Upper lobe of left lung (tissue), 6 donors: ENCODE measurements around the gene LINC00632. TPM values are rescaled to one million over a fixed set of nuclear protein-coding genes. Genes with fewer than 3 reads are reported as not detected.
A peak's percentile ranks its signal among the peaks of the same experiment; 100 is the strongest.
"Not testable (repeated sequence)": the region's sequence is repeated elsewhere in the genome, so short reads cannot be mapped to it uniquely, and the experiment has no call there.

Experiments
- ATAC-seq, 2 donors: fragments of 200-7000 bp; cut with Tn5 transposase; one replicate each; pipeline ENCODE4 v1.9.1; 2022; ENCODE audit warnings: mild to moderate bottlenecking in 2 of 2, moderate library complexity in 2 of 2; ENCODE audit not compliant: low FRiP score in 2 of 2
- DNase-seq, 2 donors: peaks; one replicate each; pipeline ENCODE4 v3.0.0-alpha.2; 2019 to 2020
- H3K27ac ChIP-seq, 4 donors: fragments of 200-600 bp; sonication (generic); one replicate each; pipeline ENCODE4 v1.5.1; 2016 to 2019
- H3K27me3 ChIP-seq, 4 donors: fragments of 200-600 bp; sonication (generic); one replicate each; pipeline ENCODE4 v1.5.1; 2017 to 2019
- H3K36me3 ChIP-seq, 4 donors: fragments of 200-600 bp; sonication (generic); one replicate each; pipeline ENCODE4 v1.5.1; 2016 to 2019
- H3K4me1 ChIP-seq, 4 donors: fragments of 200-600 bp; sonication (generic); one replicate each; pipeline ENCODE4 v1.5.1; 2018 to 2019
- H3K4me3 ChIP-seq, 4 donors: fragments of 200-600 bp; sonication (generic); one replicate each; pipeline ENCODE4 v1.5.1; 2017 to 2019; ENCODE audit warnings: mild to moderate bottlenecking in 2 of 4, moderate library complexity in 1 of 4
- H3K9me3 ChIP-seq, 4 donors: fragments of 200-600 bp; sonication (generic); one replicate each; pipeline ENCODE4 v1.5.1; 2018 to 2019
- EP300 ChIP-seq, 4 donors: sonication (generic); formaldehyde crosslinking; IDR thresholded peaks; one replicate each; pipeline ENCODE4 v1.5.1; 2017; ENCODE audit warnings: antibody characterized with exemption in 4 of 4, control low read depth in 2 of 4
- POLR2A ChIP-seq, 4 donors: fragments of 450-650 bp; IDR thresholded peaks; one replicate each; pipeline ENCODE4 v1.5.1; 2016 to 2017; ENCODE audit warnings: antibody characterized with exemption in 4 of 4, mild to moderate bottlenecking in 2 of 4
- POLR2AphosphoS5 ChIP-seq, 2 donors: sonication (generic); formaldehyde crosslinking; IDR thresholded peaks; one replicate each; pipeline ENCODE4 v1.5.1; 2017; ENCODE audit warnings: antibody characterized with exemption in 2 of 2
- WGBS, 2 donors: methylation state at CpG; one replicate each; pipeline ENCODE4 v1.1.5; 2017 to 2018; 5-methylcytosine and 5-hydroxymethylcytosine counted together
- total RNA-seq, 6 donors: library from RNA; depleted of rRNA in 4 of 6; stranded (reverse); fragments of >200 nt in 4 of 6; gene quantifications; one replicate each; pipeline versions ENCODE4 v1.1.0 to v1.2.1, GENCODE V29; 2016 to 2021
- TF ChIP-seq, protein P1 (sequence below), 6 experiments: fragments of 450-650 bp in 4 of 6; fragments of 200-600 bp in 2 of 6; sonication (generic) in 2 of 6; IDR thresholded peaks; one replicate each; pipeline ENCODE4 v1.5.1; 2016 to 2019; ENCODE audit warnings: antibody characterized with exemption in 6 of 6
- donor health status: DM: no; HTN: no; CAD: no; lungs with moderate emphysema.
- donor health status: DM: no; HTN: yes; CAD: no; lungs with severe emphysema.

The LINC00632 gene
- total RNA-seq, 6 donors from 2014 or later, result 18.3 to 175 (median 30.5) TPM

DNA sequence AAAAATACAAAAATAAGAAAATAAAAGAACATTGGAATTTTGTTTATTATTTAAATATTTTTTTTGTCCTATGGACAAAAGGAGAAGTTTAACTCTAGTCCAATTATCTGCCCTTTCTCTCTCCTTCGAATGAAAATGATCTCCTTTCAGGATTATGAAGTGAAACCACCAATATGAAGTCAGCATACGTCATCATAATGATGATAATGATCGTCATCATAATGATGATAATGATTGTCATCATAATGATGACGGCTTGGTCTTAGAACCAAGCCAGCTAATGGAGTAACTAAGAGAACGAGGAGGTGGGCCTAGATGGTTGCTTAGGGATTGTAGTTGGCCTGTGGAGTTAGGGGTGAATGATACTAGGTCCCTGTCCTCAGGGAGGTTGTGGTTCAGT is 21.9 kb upstream of the LINC00632 start:
- Histone ChIP-seq H3K27ac (no peak overlapping the region), H3K36me3 (no peaks in the 10 kb centered on the region), H3K27me3 (no peaks in the 10 kb centered on the region), H3K4me1 (no peaks in the 10 kb centered on the region), H3K9me3 (no peaks in the 10 kb centered on the region), H3K4me3 (no peak overlapping the region)
- ATAC-seq (no peak), DNase-seq (no peak)
- WGBS, 2 donors, result 76 to 82% methylated on average over 5 of the region's 5 CpGs
- TF ChIP-seq, protein P1, sequence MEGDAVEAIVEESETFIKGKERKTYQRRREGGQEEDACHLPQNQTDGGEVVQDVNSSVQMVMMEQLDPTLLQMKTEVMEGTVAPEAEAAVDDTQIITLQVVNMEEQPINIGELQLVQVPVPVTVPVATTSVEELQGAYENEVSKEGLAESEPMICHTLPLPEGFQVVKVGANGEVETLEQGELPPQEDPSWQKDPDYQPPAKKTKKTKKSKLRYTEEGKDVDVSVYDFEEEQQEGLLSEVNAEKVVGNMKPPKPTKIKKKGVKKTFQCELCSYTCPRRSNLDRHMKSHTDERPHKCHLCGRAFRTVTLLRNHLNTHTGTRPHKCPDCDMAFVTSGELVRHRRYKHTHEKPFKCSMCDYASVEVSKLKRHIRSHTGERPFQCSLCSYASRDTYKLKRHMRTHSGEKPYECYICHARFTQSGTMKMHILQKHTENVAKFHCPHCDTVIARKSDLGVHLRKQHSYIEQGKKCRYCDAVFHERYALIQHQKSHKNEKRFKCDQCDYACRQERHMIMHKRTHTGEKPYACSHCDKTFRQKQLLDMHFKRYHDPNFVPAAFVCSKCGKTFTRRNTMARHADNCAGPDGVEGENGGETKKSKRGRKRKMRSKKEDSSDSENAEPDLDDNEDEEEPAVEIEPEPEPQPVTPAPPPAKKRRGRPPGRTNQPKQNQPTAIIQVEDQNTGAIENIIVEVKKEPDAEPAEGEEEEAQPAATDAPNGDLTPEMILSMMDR (IDR thresholded peaks at IDR 0.05), result no peak
- TF ChIP-seq POLR2AphosphoS5 (IDR thresholded peaks at IDR 0.05) (no peak), POLR2A (IDR thresholded peaks at IDR 0.05) (no peak), EP300 (IDR thresholded peaks at IDR 0.05) (no peak)

DNA sequence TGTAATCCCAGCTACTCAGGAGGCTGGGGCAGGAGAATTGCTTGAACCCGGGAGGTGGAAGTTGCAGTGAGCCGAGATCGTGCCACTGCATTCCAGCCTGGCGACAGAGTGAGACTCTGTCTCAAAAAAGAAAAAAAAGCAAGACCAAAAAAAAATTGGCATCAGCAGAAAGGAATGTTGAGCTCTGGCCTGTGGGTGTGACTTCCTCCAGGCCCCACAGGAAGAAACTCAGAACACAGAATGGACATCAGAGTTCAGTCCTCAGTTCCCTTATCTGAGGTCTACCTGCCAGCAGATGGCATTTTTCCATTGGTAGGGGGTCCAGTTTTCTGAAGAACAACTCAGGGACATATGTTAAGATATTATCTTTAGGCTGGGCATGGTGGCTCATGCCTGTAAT is 18.0 kb upstream of the LINC00632 start:
- H3K27me3 ChIP-seq, H3K36me3 ChIP-seq, H3K4me3 ChIP-seq, DNase-seq, ATAC-seq, H3K9me3 ChIP-seq, H3K4me1 ChIP-seq, H3K27ac ChIP-seq: not testable (repeated sequence)
- 71% methylated on average over 4 of the region's 4 CpGs for WGBS, 2 donors

DNA sequence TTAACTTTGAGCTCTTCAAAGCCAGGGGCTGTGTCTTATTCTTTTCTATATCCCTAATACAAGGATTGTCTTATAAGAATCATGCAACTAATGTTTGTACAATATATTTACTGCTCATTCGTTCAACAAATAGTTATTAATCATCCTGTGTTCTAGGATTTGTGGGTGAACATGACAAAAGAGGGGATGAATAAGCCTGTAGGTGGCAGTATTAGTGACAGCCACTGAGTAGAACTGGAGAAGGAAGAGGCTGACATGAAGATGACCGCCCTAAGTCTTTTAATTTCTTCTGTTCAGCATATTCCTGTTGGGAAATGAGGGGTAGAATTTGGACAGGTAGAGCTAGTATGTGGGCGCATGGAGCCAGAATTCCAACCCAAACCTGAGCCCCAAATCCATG is 11.9 kb upstream of the LINC00632 start:
- H3K27ac ChIP-seq, result no peak overlapping the region
- no peaks in the 10 kb centered on the region for H3K9me3 ChIP-seq
- ATAC-seq, result no peak
- no peak for DNase-seq
- TF ChIP-seq EP300 (IDR thresholded peaks at IDR 0.05), result no peak
- TF ChIP-seq POLR2AphosphoS5 (IDR thresholded peaks at IDR 0.05), result no peak
- TF ChIP-seq POLR2A (IDR thresholded peaks at IDR 0.05), result no peak
- TF ChIP-seq, protein P1 (IDR thresholded peaks at IDR 0.05), result no peak
- H3K27me3 ChIP-seq, result no peaks in the 10 kb centered on the region
- no peaks in the 10 kb centered on the region for H3K4me1 ChIP-seq
- H3K36me3 ChIP-seq, result no peaks in the 10 kb centered on the region
- no peak overlapping the region for H3K4me3 ChIP-seq
- WGBS, 2 donors, result 69% methylated on average over 3 of the region's 3 CpGs

DNA sequence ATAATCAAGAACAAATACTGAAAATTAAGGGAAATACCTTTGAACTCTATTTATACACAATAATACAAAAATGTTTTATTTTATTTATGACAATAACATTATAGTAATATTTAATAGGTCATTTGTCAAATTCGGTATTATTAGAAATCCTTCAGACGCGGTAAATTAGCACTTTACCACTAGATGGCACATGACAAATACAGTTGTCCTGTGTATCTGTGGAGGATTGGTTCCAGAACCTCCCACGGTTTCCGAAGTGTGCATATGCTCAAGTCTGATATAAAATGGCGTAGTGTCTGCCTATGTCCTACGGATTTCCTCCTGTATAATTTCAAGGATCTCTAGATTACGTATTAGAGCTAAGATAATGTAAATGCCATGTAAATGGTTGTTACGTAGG is 8.1 kb upstream of the LINC00632 start:
- no peak for TF ChIP-seq POLR2AphosphoS5 (IDR thresholded peaks at IDR 0.05)
- TF ChIP-seq, protein P1 (IDR thresholded peaks at IDR 0.05), result peak in 3 of 6 experiments; percentile 7 to 16 (median 9)
- Histone ChIP-seq H3K4me3 (no peak overlapping the region), H3K27ac (no peak overlapping the region), H3K4me1 (no peaks in the 10 kb centered on the region), H3K27me3 (no peaks in the 10 kb centered on the region), H3K9me3 (no peaks in the 10 kb centered on the region), H3K36me3 (no peaks in the 10 kb centered on the region)
- DNase-seq (no peak), ATAC-seq (peak in 1 of 2 donors; percentile 56)
- WGBS, 2 donors, result 13 to 43% methylated on average over 9 of the region's 9 CpGs

DNA sequence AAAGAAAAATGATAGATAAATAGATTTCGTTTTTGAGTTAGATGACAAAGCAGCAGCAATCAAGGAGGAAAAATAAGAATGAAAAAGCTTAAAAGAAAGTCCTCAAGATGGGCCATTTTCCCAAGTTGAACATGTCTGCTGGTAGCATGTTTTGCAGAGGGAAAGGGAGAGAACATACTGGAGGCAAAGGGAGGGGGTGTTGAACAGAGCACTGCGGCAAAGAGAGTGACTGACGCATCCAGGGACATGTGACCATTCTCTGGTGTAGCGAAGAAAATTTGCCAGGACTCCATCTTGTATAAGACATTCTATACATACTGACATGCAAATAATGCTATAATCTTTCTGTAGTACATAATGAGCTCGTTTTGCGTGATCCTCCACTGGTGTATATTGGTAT is 1.2 kb downstream of the LINC00632 start:
- TF ChIP-seq POLR2AphosphoS5 (IDR thresholded peaks at IDR 0.05), result no peak
- no peak for TF ChIP-seq EP300 (IDR thresholded peaks at IDR 0.05)
- TF ChIP-seq, protein P1 (IDR thresholded peaks at IDR 0.05), result no peak
- TF ChIP-seq POLR2A (IDR thresholded peaks at IDR 0.05), result no peak
- DNase-seq (no peak), ATAC-seq (no peak)
- Histone ChIP-seq H3K36me3 (no peaks in the 10 kb centered on the region), H3K27me3 (no peaks in the 10 kb centered on the region), H3K4me3 (no peak overlapping the region), H3K9me3 (no peaks in the 10 kb centered on the region), H3K27ac (no peak overlapping the region), H3K4me1 (no peaks in the 10 kb centered on the region)
- 51 to 52% methylated on average over 6 of the region's 6 CpGs for WGBS, 2 donors
